ENCODE results near the gene SBF2. TPM values are rescaled to one million over a fixed set of nuclear protein-coding genes. Genes with fewer than 3 reads are reported as not detected.

SBF2 gene
- total RNA-seq, 1 donor from 2014 or later, result 34.5 TPM

GRCh38 chr11:10319702-10320558 is 25.9 kb upstream of the SBF2 start:
- Histone ChIP-seq H3K36me3 (no peaks in the 10 kb centered on the region), H3K27ac (peak overlapping the region; percentile 23 to 34), H3K4me1 (peaks cover 9 to 38% of the 10 kb centered on the region in 2 donors), H3K4me3 (no peak overlapping the region), H3K9me3 (no peaks in the 10 kb centered on the region), H3K27me3 (no peaks in the 10 kb centered on the region)
- TF ChIP-seq CTCF (IDR thresholded peaks at IDR 0.05), result no peak
- DNase-seq (ENCODE audit: low spot score in 2 of 2), result no peak
- intact Hi-C loops (cut with DNase I), result no loop called here

- intact Hi-C loops (cut with DNase I), result no loop called here
- no peak for DNase-seq (ENCODE audit: low spot score in 2 of 2)
- TF ChIP-seq CTCF (IDR thresholded peaks at IDR 0.05), result no peak
- Histone ChIP-seq H3K4me1 (peaks cover 9 to 31% of the 10 kb centered on the region in 2 donors), H3K9me3 (no peaks in the 10 kb centered on the region), H3K36me3 (no peaks in the 10 kb centered on the region), H3K4me3 (no peak overlapping the region), H3K27me3 (no peaks in the 10 kb centered on the region), H3K27ac (peak overlapping the region in 1 of 2 donors; percentile 8)
Observed at GRCh38 chr11:10318527-10318802, 24.4 kb upstream of the SBF2 start.

GRCh38 chr11:10317776-10318526 is 23.9 kb upstream of the SBF2 start:
- no peaks in the 10 kb centered on the region for H3K27me3 ChIP-seq
- no peak for TF ChIP-seq CTCF (IDR thresholded peaks at IDR 0.05)
- H3K27ac ChIP-seq, result peak overlapping the region in 1 of 2 donors; percentile 72
- no peaks in the 10 kb centered on the region for H3K36me3 ChIP-seq
- DNase-seq (ENCODE audit: low spot score in 2 of 2), result no peak
- no peaks in the 10 kb centered on the region for H3K9me3 ChIP-seq
- H3K4me1 ChIP-seq, result peaks cover 9 to 29% of the 10 kb centered on the region in 2 donors
- intact Hi-C loops (cut with DNase I), result no loop called here
- H3K4me3 ChIP-seq, result no peak overlapping the region

- no peaks in the 10 kb centered on the region for H3K27me3 ChIP-seq
- H3K4me1 ChIP-seq, result peaks cover 4 to 23% of the 10 kb centered on the region in 2 donors
- no peaks in the 10 kb centered on the region for H3K9me3 ChIP-seq
- TF ChIP-seq CTCF (IDR thresholded peaks at IDR 0.05), result no peak
- no peaks in the 10 kb centered on the region for H3K36me3 ChIP-seq
- no peak for DNase-seq (ENCODE audit: low spot score in 2 of 2)
- H3K4me3 ChIP-seq, result no peak overlapping the region
- H3K27ac ChIP-seq, result peak overlapping the region; percentile 20 to 72
- intact Hi-C loops (cut with DNase I), result no loop called here
Observed at GRCh38 chr11:10317151-10317755, 23.2 kb upstream of the SBF2 start.

- Histone ChIP-seq H3K27me3 (no peaks in the 10 kb centered on the region), H3K27ac (no peak overlapping the region), H3K4me1 (peaks cover 4 to 12% of the 10 kb centered on the region in 2 donors), H3K9me3 (no peaks in the 10 kb centered on the region), H3K36me3 (no peaks in the 10 kb centered on the region), H3K4me3 (no peak overlapping the region)
- no peak for TF ChIP-seq CTCF (IDR thresholded peaks at IDR 0.05)
- DNase-seq (ENCODE audit: low spot score in 2 of 2), result no peak
- intact Hi-C loops (cut with DNase I), result no loop called here
Observed at GRCh38 chr11:10315083-10315482, 21.1 kb upstream of the SBF2 start.
